Dedifferentiated amniotic fluid mesenchymal stem cell (primary cell): ENCODE measurements around the gene HPN.
A peak's percentile ranks its signal among the peaks of the same experiment; 100 is the strongest.
"Not testable (repeated sequence)": the region's sequence is repeated elsewhere in the genome, so short reads cannot be mapped to it uniquely, and the experiment has no call there.

Experiments
- DNase-seq: peaks from one replicate; pipeline ENCODE4 v3.0.0-alpha.2; 2016; ENCODE audit errors: extremely low spot score

HPN gene

GRCh38 chr19:35083691-35084508, 42.4 kb downstream of the HPN start:
- DNase-seq = no peak

DNA sequence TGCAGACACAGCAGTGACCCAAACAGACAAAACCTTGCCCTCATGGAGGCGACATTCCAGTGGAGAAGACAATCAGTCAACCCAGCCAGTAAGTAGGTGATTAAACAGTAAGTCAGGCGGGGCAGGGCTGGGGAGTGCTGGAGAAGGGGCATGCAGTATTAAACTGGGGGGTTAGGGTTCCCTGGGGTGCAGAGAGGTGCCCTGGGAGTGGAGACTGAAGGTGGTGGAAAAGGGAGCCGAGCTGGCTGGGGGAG, 42.9 kb downstream of the HPN start:
- DNase-seq = no peak

DNA sequence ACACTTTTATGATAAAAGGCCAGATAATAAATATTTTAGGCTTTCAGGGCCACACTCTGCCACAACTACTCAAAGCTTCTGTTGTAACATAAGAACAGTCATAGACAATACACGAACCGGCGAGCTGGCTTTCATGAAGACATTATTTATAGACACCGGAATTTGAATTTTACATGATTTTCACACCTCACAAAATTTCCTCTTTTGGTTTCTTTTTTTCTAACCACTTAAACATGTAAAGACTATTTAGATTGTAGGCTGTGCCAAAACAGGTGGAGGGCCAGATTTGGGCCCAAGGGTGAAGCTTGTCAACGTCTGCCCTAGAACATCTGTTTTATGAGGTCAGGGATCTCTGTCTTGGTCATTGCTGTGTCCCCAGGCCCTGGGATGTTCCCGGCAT, 44.4 kb downstream of the HPN start:
- no peak for DNase-seq

GRCh38 chr19:35086455-35086854, 44.9 kb downstream of the HPN start:
- no peak for DNase-seq

DNA sequence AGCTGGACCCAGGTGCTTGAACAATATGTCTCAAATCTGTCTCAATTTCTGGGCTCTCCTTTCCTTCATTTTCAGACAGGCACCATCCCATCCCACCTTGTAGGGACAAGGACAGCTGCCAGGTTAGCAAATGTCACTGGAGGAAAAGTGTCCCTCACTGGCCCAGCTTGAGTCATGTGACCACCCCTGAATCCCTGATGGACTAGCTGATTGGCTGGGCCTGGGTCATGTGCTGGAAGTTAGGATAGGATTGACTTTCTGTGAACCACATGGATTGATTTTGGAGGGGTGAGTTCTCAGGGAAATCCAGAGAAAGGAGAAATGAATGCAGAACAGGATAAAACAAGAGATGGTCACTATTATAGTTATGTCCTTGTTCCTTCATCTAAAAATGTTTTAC, 45.9 kb downstream of the HPN start:
- no peak for DNase-seq

DNA sequence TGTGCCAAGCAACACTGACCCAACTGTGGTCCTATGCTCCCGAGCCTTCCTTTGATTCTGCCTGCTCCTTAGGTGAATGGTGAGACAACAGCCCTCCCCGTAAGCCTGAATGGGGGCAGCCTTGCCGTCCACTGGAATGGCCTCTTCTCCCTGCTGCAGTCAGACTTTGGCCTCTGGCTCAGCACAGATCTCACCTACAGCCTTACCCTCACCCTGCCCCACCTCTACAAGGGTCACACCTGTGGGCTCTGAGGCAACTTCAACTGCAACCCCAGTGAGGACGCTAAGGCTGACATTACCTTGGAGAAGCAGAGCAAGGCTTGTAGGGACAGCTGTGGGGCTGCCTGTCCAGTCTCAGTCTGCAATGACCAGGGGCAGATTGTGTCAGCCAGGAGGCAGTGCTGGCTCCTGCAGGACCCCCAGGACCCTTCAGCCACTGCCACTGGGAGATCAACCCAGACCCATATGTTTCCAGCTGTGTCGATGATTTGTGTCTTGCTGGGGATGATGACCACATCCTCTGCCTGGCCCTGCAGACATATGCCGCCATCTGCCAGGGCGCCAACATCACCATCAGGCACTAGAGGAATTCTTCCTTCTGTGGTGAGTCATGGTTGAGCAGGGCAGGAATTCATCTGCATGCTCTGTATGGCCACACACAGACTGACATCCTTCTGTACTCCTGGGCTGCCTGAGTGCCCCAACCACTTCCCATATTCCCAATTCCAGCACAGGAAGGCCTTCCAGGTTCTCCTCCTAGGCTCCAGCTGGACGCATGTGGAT, 46.8 kb downstream of the HPN start:
- peak; percentile 65 for DNase-seq

- no peak for DNase-seq
Measured at GRCh38 chr19:35089554-35089953, 48.0 kb downstream of the HPN start.

- no peak for DNase-seq
Measured at GRCh38 chr19:35090160-35090505, 48.6 kb downstream of the HPN start.

DNA sequence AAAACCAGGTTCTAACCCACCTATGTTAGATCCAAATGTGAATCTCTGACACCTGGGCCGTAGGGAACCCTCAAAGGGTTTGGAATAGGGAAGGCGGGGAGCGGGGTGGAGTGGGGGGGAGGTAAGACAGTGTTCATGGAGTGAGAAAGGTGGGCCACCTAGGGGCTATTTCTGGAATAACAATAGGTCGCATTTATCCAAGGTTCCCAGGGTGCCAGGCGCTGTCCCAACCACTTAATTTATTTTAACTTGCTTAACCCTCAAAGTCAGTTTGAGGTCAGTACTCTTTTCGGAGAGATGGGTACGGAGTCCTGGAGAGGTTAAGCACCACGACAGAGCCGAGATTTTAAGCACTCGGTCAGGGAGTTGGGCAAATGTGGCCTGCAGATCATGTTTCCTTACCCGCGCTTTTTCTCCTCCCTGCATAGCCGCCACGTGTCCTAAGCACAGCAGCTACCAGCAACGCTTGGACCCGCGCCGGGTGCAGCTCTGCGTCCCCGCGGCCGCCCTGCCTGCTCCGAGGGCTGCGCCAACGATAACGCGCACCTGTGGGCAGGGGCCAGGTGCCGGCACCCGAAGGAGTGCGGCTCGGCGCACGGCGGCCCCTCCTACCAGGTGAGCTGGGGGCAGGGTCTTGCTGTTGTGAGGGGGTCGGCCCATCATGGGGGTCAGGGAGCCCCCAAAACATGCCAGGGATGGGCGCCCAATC, 49.1 kb downstream of the HPN start:
- DNase-seq = peak; percentile 56

DNA sequence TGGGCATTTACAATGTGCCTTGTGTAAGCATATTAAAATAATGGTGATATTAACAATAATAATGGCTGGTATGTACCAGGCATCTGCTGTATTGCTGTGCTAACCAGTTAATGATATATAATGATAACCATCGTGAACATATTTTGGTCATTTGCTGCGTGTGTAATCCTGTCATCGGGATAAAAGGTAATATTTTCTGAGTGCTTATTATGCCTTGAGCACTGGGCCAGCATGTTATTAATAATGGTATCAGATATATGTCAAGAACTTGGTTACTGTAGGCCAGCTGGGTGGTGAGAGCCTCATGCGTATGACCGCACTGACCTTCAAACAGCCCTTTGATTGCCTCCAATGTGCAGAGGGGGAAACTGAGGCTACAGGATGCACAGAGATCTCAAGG, 51.9 kb downstream of the HPN start:
- DNase-seq = no peak

DNA sequence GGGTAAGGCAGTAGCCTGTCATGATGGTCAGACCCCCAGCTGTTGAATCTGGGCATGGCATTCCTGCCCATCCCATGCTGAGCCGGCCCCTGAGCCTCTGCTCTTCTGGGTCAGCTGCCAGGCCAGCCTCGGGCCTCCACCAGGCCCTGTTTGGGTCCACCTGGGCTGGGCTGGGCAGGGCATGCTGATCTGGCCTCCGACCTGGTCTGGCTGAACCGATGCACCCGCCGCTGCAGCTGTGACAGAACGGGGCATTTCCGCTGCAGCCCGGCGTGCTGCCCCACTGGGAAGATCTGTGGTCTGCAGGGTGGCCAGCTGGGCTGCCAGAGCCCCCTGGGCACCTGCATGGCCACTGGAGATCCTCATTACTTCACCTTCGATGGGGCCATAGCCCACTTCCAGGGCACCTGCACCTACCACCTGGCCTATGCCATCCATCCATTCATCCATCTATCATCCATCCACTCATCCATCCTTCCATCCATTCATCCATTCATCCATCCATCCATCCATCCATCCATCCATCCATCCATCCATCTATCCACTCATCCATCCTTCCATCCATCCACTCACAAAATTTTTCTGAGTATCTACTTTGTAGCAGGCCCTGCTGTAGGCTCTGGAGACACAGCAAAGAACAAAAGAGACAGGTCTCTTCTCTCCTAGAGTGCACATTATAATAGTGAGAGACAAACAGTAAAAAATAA, 52.6 kb downstream of the HPN start:
- no peak for DNase-seq

GRCh38 chr19:35094656-35095055, 53.1 kb downstream of the HPN start:
- DNase-seq = no peak

DNA sequence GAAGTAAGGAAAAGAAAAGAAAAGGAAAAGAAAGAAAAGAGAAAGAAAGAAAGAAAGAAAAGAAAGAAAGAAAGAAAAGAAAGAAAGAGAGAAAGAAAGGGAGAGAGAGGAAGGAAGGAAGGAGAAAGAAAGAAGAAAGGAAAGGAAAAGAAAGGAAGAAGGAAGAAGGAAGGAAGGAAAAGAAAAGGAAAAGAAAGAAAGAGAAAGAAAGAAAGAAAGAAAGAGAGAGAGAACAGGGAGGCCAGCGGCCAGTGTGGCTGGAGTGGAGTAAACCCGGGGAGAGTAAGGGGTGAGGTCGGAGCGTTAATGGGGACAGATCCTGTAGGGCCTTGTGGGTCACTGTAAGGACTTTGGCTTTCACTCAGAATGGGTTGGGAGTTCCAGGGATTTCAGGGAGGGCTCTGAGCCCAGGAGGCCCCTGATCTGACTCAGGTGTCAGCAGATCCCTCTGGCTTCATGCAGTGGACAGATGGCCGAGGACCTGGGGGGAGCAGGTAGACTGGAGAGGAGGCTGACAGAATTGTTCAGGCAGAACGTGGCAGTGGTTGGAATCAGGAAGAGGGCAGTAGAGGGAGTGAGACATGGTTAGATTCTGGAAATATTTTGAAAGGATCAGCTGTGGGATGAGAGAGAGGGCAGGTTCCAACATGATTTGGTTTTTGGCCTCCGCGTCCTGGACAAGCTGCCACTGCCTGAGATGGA, 54.3 kb downstream of the HPN start:
- DNase-seq = no peak

GRCh38 chr19:35098413-35099049, 57.0 kb downstream of the HPN start:
- no peak for DNase-seq

- DNase-seq = no peak
Measured at GRCh38 chr19:35099155-35099896, 57.8 kb downstream of the HPN start.

GRCh38 chr19:35099897-35100275, 58.4 kb downstream of the HPN start:
- no peak for DNase-seq

GRCh38 chr19:35100588-35101533, 59.3 kb downstream of the HPN start:
- no peak for DNase-seq

DNA sequence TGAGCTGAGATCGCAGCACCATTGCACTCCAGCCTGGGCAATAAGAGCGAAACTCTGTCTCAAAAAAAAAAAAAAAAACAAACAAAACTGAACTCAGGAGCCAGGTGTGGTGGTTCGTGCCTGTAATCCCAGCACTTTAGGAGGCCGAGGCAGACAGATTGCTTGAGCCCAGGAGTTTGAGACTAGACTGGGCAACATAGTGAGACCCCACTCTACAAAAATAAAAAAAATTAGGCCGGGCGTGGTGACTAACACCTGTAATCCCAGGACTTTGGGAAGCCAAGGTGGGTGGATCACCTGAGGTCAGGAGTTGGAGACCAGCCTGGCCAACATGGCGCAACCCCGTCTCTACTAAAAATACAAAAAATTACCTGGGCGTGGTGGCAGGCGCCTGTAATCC, 60.4 kb downstream of the HPN start:
- DNase-seq = not testable (repeated sequence)

GRCh38 chr19:35103614-35104013, 62.1 kb downstream of the HPN start:
- not testable (repeated sequence) for DNase-seq
